ENCODE results near the gene POGK. TPM values are rescaled to one million over a fixed set of nuclear protein-coding genes. Genes with fewer than 3 reads are reported as not detected.
A peak's percentile ranks its signal among the peaks of the same experiment; 100 is the strongest.

The POGK gene
- total RNA-seq, 4 donors from 2014 or later: 36.5 to 51.2 (median 44.8) TPM

- no peaks in the 10 kb centered on the region for H3K27me3 ChIP-seq
- WGBS, 2 donors (ENCODE audit: low coverage in 1 of 2): 79 to 100% methylated on average over 1 to 3 of the region's 3 CpGs
- H3K4me1 ChIP-seq: peaks cover 0 to 6% (median 0%) of the 10 kb centered on the region in 3 donors
- peaks cover 0 to 94% of the 10 kb centered on the region in 2 donors for H3K36me3 ChIP-seq
- TF ChIP-seq POLR2AphosphoS5 (IDR thresholded peaks at IDR 0.05) (no peak), CTCF (IDR thresholded peaks at IDR 0.05) (no peak), EP300 (IDR thresholded peaks at IDR 0.05) (no peak), POLR2A (IDR thresholded peaks at IDR 0.05) (no peak)
- no peaks in the 10 kb centered on the region for H3K9me3 ChIP-seq
- H3K4me3 ChIP-seq: no peak overlapping the region
- no peak overlapping the region for H3K27ac ChIP-seq
- no peak for ATAC-seq
Observed at GRCh38 chr1:166855558-166855957, 16.3 kb downstream of the POGK start.

DNA sequence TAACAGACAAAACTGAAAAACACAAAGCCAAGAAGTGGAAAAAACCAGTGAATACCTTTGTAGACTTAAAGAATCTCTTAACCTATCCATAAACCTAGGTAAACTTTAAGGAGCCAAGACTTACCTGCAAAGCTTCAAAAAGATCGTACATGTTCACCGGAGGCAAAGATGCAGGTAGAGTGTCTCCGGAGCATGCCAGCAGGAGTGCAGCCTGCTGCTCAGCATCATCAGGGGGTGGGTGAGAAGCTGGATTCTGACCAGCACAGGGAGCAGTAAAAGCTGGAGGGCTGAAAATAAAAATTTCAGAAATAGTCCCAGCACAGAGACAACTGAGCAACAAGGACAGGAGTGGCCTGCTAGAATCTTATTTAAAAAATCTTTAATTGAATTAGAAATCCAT lies 18.7 kb downstream of the POGK start:
- WGBS, 2 donors (ENCODE audit: low coverage in 1 of 2): 60 to 72% methylated on average over 1 to 3 of the region's 3 CpGs
- H3K36me3 ChIP-seq: peaks cover 2 to 93% of the 10 kb centered on the region in 2 donors
- H3K9me3 ChIP-seq: no peaks in the 10 kb centered on the region
- peaks cover 0 to 6% (median 0%) of the 10 kb centered on the region in 3 donors for H3K4me1 ChIP-seq
- no peaks in the 10 kb centered on the region for H3K27me3 ChIP-seq
- no peak for ATAC-seq
- H3K4me3 ChIP-seq: no peak overlapping the region
- TF ChIP-seq POLR2A (IDR thresholded peaks at IDR 0.05) (no peak), CTCF (IDR thresholded peaks at IDR 0.05) (no peak), POLR2AphosphoS5 (IDR thresholded peaks at IDR 0.05) (no peak), EP300 (IDR thresholded peaks at IDR 0.05) (no peak)
- H3K27ac ChIP-seq: no peak overlapping the region

DNA sequence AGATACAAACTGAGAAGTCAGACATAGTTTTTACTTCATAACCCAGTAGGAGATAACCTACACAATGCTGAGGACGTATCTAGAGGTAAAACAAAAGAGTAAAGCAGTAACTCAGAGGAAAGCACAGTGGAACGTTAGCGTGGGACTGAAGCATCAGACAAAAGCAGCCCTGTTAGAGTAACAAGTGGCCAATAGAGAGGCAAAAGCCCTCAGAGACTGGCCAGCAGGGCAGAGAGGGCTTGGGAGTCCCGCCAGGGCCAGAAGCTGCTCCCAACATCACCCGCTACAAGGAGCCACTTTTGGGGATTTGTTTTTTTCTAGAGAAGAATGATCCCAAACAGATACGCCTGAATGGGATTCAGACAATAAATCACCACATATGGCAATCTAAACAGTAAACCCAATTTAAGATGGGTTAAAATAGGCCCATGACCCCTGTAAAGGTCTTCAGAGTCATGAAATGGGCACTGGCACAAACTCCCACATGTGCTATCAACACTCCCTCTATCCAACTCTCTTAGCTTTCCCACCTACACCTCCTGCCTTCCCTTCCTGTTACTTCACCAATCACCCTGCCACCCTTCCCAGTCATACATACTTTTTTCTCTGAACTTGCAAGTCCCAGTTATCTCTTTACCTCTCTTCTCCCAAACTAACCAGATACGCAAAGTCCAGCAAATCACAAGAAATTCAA lies 19.6 kb downstream of the POGK start:
- Histone ChIP-seq H3K4me3 (no peak overlapping the region), H3K9me3 (no peaks in the 10 kb centered on the region), H3K36me3 (peaks cover 2 to 91% of the 10 kb centered on the region in 2 donors), H3K27me3 (no peaks in the 10 kb centered on the region), H3K4me1 (peaks cover 0 to 6% (median 0%) of the 10 kb centered on the region in 3 donors), H3K27ac (peak overlapping the region in 2 of 4 donors; percentile 17 to 25)
- 56 to 77% methylated on average over 6 to 7 of the region's 7 CpGs for WGBS, 2 donors (ENCODE audit: low coverage in 1 of 2)
- no peak for TF ChIP-seq CTCF (IDR thresholded peaks at IDR 0.05)
- no peak for TF ChIP-seq EP300 (IDR thresholded peaks at IDR 0.05)
- TF ChIP-seq POLR2AphosphoS5 (IDR thresholded peaks at IDR 0.05): no peak
- no peak for TF ChIP-seq POLR2A (IDR thresholded peaks at IDR 0.05)
- no peak for ATAC-seq

- TF ChIP-seq POLR2AphosphoS5 (IDR thresholded peaks at IDR 0.05) (no peak), EP300 (IDR thresholded peaks at IDR 0.05) (no peak), CTCF (IDR thresholded peaks at IDR 0.05) (no peak), POLR2A (IDR thresholded peaks at IDR 0.05) (no peak)
- no peak overlapping the region for H3K27ac ChIP-seq
- H3K4me3 ChIP-seq: no peak overlapping the region
- H3K27me3 ChIP-seq: no peaks in the 10 kb centered on the region
- peaks cover 2 to 84% of the 10 kb centered on the region in 2 donors for H3K36me3 ChIP-seq
- no CpG with 5 or more reads among the region's 5 CpGs for WGBS, 2 donors (ENCODE audit: low coverage in 1 of 2)
- no peaks in the 10 kb centered on the region for H3K9me3 ChIP-seq
- ATAC-seq: no peak
- H3K4me1 ChIP-seq: peaks cover 0 to 6% (median 0%) of the 10 kb centered on the region in 3 donors
Observed at GRCh38 chr1:166859597-166859996, 20.3 kb downstream of the POGK start.

GRCh38 chr1:166865926-166866325 lies 26.7 kb downstream of the POGK start:
- no peak overlapping the region for H3K4me3 ChIP-seq
- WGBS, 2 donors (ENCODE audit: low coverage in 1 of 2): 70 to 87% methylated on average over 4 to 5 of the region's 5 CpGs
- peaks cover 0 to 14% (median 0%) of the 10 kb centered on the region in 3 donors for H3K4me1 ChIP-seq
- TF ChIP-seq CTCF (IDR thresholded peaks at IDR 0.05) (no peak), POLR2AphosphoS5 (IDR thresholded peaks at IDR 0.05) (no peak), EP300 (IDR thresholded peaks at IDR 0.05) (no peak), POLR2A (IDR thresholded peaks at IDR 0.05) (no peak)
- no peak for ATAC-seq
- no peaks in the 10 kb centered on the region for H3K27me3 ChIP-seq
- no peak overlapping the region for H3K27ac ChIP-seq
- no peaks in the 10 kb centered on the region for H3K9me3 ChIP-seq
- peaks cover 2 to 61% of the 10 kb centered on the region in 2 donors for H3K36me3 ChIP-seq

All from gastroesophageal sphincter (tissue), 4 donors.